HepG2 (cell line): Measurements from ENCODE around the gene NCBP1. TPM values are rescaled to one million over a fixed set of nuclear protein-coding genes. Genes with fewer than 3 reads are reported as not detected.

ENCODE experiments used
- CBX5 ChIP-seq: sonication (generic); formaldehyde crosslinking; IDR thresholded peaks from 2 replicates; pipeline ENCODE4 v1.4.0; 2020; ENCODE audit warnings: missing genetic modification reagents, borderline replicate concordance
- CENPX ChIP-seq: sonication (generic); formaldehyde crosslinking; IDR thresholded peaks from 2 replicates; pipeline ENCODE4 v1.9.0; 2021; ENCODE audit warnings: mild to moderate bottlenecking, missing genetic modification reagents, moderate library complexity
- MIER3 ChIP-seq: IDR thresholded peaks from 2 replicates; pipeline ENCODE4 v1.6.1; 2016; ENCODE audit warnings: missing compliant biosample characterization, borderline replicate concordance
- NRL ChIP-seq: sonication (generic); formaldehyde crosslinking; IDR thresholded peaks from 2 replicates; pipeline ENCODE4 v1.5.0; 2020; ENCODE audit warnings: missing genetic modification reagents, mild to moderate bottlenecking, moderate library complexity, borderline replicate concordance
- PRPF4 ChIP-seq: fragments of 200-400 bp; formaldehyde crosslinking; IDR thresholded peaks from 2 replicates; pipeline ENCODE4 v1.6.1; 2016; ENCODE audit warnings: low read length, low read depth; ENCODE audit not compliant: poor library complexity, severe bottlenecking
- SIX4 ChIP-seq: sonication (generic); formaldehyde crosslinking; IDR thresholded peaks from 2 replicates; pipeline ENCODE4 v1.4.0; 2020; ENCODE audit warnings: missing genetic modification reagents
- SP2 ChIP-seq: sonication (generic); formaldehyde crosslinking; IDR thresholded peaks from 2 replicates; pipeline ENCODE4 v1.5.1; 2020; ENCODE audit warnings: mild to moderate bottlenecking, missing genetic modification reagents
- SPEN ChIP-seq: sonication (generic); formaldehyde crosslinking; IDR thresholded peaks from 2 replicates; pipeline ENCODE4 v1.5.1; 2020; ENCODE audit warnings: low read depth, mild to moderate bottlenecking, missing genetic modification reagents
- SRSF1 ChIP-seq: fragments of 200-400 bp; formaldehyde crosslinking; optimal IDR thresholded peaks from 2 replicates; pipeline ENCODE3; 2017; ENCODE audit warnings: mild to moderate bottlenecking, low read depth, low read length, moderate library complexity
- TBX3 ChIP-seq: fragments of 450-650 bp; IDR thresholded peaks from 2 replicates; pipeline ENCODE4 v1.6.1; 2017; ENCODE audit warnings: antibody characterized with exemption, mild to moderate bottlenecking, inconsistent platforms, borderline replicate concordance
- ZFP1 ChIP-seq: IDR thresholded peaks from 2 replicates; pipeline ENCODE4 v1.6.1; 2016
- ZNF10 ChIP-seq: sonication (generic); formaldehyde crosslinking; IDR thresholded peaks from 2 replicates; pipeline ENCODE4 v1.4.0; 2020; ENCODE audit warnings: mild to moderate bottlenecking, low read depth, missing genetic modification reagents, borderline replicate concordance
- ZNF124 ChIP-seq: sonication (generic); formaldehyde crosslinking; IDR thresholded peaks from 2 replicates; pipeline ENCODE4 v1.4.0; 2020; ENCODE audit warnings: missing genetic modification reagents
- ZNF232 ChIP-seq: sonication (generic); formaldehyde crosslinking; IDR thresholded peaks from 2 replicates; pipeline ENCODE4 v1.4.0; 2020; ENCODE audit warnings: missing genetic modification reagents, borderline replicate concordance
- ZNF234 ChIP-seq: sonication (generic); formaldehyde crosslinking; conservative IDR thresholded peaks from 2 replicates; pipeline ENCODE4 v1.5.1; 2020; ENCODE audit warnings: mild to moderate bottlenecking, missing genetic modification reagents
- ZNF260 ChIP-seq: sonication (generic); formaldehyde crosslinking; IDR thresholded peaks from 2 replicates; pipeline ENCODE4 v1.4.0; 2020; ENCODE audit warnings: missing genetic modification reagents, low read depth, mild to moderate bottlenecking, borderline replicate concordance
- ZNF264 ChIP-seq: sonication (generic); formaldehyde crosslinking; IDR thresholded peaks from 2 replicates; pipeline ENCODE4 v1.4.0; 2020; ENCODE audit warnings: missing genetic modification reagents
- ZNF496 ChIP-seq: sonication (generic); formaldehyde crosslinking; IDR thresholded peaks from 2 replicates; pipeline ENCODE4 v1.8.1; 2023; ENCODE audit warnings: mild to moderate bottlenecking, moderate library complexity, missing genetic modification reagents; ENCODE audit not compliant: insufficient replicate concordance
- ZNF546 ChIP-seq: sonication (generic); formaldehyde crosslinking; conservative IDR thresholded peaks from 2 replicates; pipeline ENCODE4 v1.8.1; 2023; ENCODE audit warnings: mild to moderate bottlenecking, missing genetic modification reagents
- ZNF556 ChIP-seq: sonication (generic); formaldehyde crosslinking; IDR thresholded peaks from 2 replicates; pipeline ENCODE4 v1.4.0; 2020; ENCODE audit warnings: mild to moderate bottlenecking, missing genetic modification reagents, borderline replicate concordance
- ZNF644 ChIP-seq: IDR thresholded peaks from 2 replicates; pipeline ENCODE4 v1.6.1; 2016; ENCODE audit warnings: low read depth
- ZNF766 ChIP-seq: sonication (generic); formaldehyde crosslinking; IDR thresholded peaks from 2 replicates; pipeline ENCODE4 v1.5.0; 2020; ENCODE audit warnings: missing genetic modification reagents, borderline replicate concordance
- ZSCAN21 ChIP-seq: sonication (generic); formaldehyde crosslinking; IDR thresholded peaks from 2 replicates; pipeline ENCODE4 v1.8.0; 2022; ENCODE audit warnings: mild to moderate bottlenecking, missing genetic modification reagents, moderate library complexity, borderline replicate concordance
- polyA plus RNA-seq, 8 experiments: library from polyadenylated mRNA; depleted of rRNA in 3 of 8; stranded (reverse) in 7 of 8; unstranded in 1 of 8; fragments of >200 nt; fragmentation: Illumina TruSeq in 4 of 8; extraction: Trizol in 4 of 8; gene quantifications; 2 replicates each; pipeline versions ENCODE4 v1.2.1 to v1.2.3, GENCODE V29; 2011 to 2016; ENCODE audit warnings: low read depth in 4 of 8, missing spikeins in 1 of 8, mixed read lengths in 1 of 8; ENCODE audit not compliant: insufficient read depth in 1 of 8
- total RNA-seq, 5 experiments: library from RNA; depleted of rRNA; stranded (reverse); fragments of >200 nt; fragmentation: Illumina TruSeq; extraction: Trizol; gene quantifications; 2 replicates each; pipeline ENCODE4 v1.2.3, GENCODE V29; 2016; ENCODE audit warnings: low read depth in 1 of 5
- TF ChIP-seq, protein P1 (sequence below): sonication (generic); formaldehyde crosslinking; IDR thresholded peaks from 2 replicates; pipeline ENCODE4 v1.4.0; 2020; ENCODE audit warnings: missing genetic modification reagents, borderline replicate concordance

Gene NCBP1
- total and polyA plus RNA-seq, 2 of the 13 experiments (the other 11 are each of a cell fraction or from before 2014, with no cell fraction given): 13.3 to 40.2 TPM

DNA sequence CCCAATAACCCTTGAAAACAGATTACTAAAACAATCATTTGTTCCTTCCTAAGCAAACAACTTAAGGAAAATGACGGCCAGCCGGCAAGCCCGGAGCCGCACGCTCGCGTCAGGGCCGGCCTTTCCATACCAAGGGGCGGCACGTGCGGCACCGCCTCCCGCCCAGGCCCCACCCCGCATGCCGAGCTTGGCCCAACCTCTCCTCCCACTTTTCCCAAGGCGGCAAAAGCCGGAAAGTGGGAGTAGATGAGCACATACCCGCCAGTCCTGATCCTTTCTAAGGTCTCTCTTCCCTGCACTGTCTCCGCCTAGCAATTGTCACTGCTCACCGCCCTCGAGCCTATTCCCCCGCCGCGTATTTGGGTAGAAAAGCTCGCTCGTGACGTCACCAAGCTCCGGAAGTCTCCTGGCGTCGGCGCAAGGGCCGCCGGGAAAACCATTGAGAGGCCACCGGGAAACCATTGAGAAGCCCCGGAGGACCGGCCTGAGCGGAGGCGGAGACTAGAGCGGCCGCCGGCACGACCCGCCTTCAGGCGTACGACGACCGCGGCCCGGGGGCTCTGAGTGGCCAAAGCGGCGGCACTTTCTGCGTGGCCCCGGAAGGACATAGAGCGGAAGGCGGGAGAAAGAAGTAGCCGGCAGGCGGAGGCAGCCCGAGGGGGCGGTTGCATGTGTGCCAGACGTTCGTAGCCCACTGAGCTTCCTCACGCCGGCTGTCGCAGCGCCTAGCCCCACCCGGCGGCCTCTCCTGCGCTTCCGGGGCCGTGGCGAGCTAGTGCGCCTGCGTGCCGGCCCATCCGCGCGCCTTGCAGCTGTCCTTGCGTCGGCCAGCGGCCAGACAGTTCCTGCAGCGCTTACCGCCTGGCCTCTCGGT is at the start of gene NCBP1, which contains the start of gene TSTD2 (continued):
- TF ChIP-seq ZNF232 (CRISPR knock-in tag) (peak; percentile 61; the same call in 1 of the 2 replicates), ZNF260 (CRISPR knock-in tag) (no peak), ZNF766 (CRISPR knock-in tag) (no peak; the same call in 1 of the 2 replicates), ZFP1 (CRISPR knock-in tag) (0 out of 2 replicates have a peak, but pooled peaks have one; percentile 4), SPEN (CRISPR knock-in tag) (peak; percentile 94), ZNF644 (no peak), ZNF234 (CRISPR knock-in tag) (no peak), NRL (CRISPR knock-in tag) (no peak), ZNF556 (CRISPR knock-in tag) (no peak), ZNF264 (peak; percentile 80), SIX4 (no peak), SRSF1 (peak; percentile 49), PRPF4 (no peak), CBX5 (peak; percentile 10; the same call in 1 of the 2 replicates), ZNF546 (CRISPR knock-in tag) (no peak), SP2 (peak; percentile 93), CENPX (CRISPR knock-in tag) (no peak), ZNF124 (CRISPR knock-in tag) (no peak), ZNF496 (no peak), TBX3 (no peak), ZNF10 (CRISPR knock-in tag) (no peak), ZSCAN21 (peak; percentile 74; the same call in 1 of the 2 replicates), MIER3 (CRISPR knock-in tag) (no peak)
- TF ChIP-seq, protein P1, sequence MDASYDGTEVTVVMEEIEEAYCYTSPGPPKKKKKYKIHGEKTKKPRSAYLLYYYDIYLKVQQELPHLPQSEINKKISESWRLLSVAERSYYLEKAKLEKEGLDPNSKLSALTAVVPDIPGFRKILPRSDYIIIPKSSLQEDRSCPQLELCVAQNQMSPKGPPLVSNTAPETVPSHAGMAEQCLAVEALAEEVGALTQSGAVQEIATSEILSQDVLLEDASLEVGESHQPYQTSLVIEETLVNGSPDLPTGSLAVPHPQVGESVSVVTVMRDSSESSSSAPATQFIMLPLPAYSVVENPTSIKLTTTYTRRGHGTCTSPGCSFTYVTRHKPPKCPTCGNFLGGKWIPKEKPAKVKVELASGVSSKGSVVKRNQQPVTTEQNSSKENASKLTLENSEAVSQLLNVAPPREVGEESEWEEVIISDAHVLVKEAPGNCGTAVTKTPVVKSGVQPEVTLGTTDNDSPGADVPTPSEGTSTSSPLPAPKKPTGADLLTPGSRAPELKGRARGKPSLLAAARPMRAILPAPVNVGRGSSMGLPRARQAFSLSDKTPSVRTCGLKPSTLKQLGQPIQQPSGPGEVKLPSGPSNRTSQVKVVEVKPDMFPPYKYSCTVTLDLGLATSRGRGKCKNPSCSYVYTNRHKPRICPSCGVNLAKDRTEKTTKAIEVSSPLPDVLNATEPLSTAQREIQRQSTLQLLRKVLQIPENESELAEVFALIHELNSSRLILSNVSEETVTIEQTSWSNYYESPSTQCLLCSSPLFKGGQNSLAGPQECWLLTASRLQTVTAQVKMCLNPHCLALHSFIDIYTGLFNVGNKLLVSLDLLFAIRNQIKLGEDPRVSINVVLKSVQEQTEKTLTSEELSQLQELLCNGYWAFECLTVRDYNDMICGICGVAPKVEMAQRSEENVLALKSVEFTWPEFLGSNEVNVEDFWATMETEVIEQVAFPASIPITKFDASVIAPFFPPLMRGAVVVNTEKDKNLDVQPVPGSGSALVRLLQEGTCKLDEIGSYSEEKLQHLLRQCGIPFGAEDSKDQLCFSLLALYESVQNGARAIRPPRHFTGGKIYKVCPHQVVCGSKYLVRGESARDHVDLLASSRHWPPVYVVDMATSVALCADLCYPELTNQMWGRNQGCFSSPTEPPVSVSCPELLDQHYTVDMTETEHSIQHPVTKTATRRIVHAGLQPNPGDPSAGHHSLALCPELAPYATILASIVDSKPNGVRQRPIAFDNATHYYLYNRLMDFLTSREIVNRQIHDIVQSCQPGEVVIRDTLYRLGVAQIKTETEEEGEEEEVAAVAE (CRISPR knock-in tag): peak; percentile 85
